Renal cortex interstitium (tissue), 11 donors: ENCODE measurements around the gene PIEZO1. TPM values are rescaled to one million over a fixed set of nuclear protein-coding genes. Genes with fewer than 3 reads are reported as not detected.

Experiments
- DNase-seq, 11 donors: peaks; one replicate each; pipeline ENCODE4 v3.0.0-alpha.2; 2013; ENCODE audit warnings: low read depth in 9 of 11, low spot score in 4 of 11; ENCODE audit errors: extremely low read depth in 1 of 11
- polyA plus RNA-seq, 3 donors: library from polyadenylated mRNA; unstranded; fragments of 120-200 nt; gene quantifications; one replicate each; pipeline ENCODE4 v1.2.1, GENCODE V29; 2013; ENCODE audit not compliant: insufficient read length in 3 of 3

Gene PIEZO1
- polyA plus RNA-seq, 3 donors = 31.6 to 70.3 (median 48.9) TPM

GRCh38 chr16:88715312-88716190 is 69.5 kb downstream of the PIEZO1 start:
- DNase-seq = no peak

- DNase-seq = no peak
These were observed 70.4 kb downstream of the PIEZO1 start for GRCh38 chr16:88714420-88715302.

- DNase-seq = no peak
These were observed 71.2 kb downstream of the PIEZO1 start for GRCh38 chr16:88713568-88714419.

- no peak for DNase-seq
These were observed 72.0 kb downstream of the PIEZO1 start for GRCh38 chr16:88713054-88713453.

GRCh38 chr16:88712362-88712979 is 72.5 kb downstream of the PIEZO1 start:
- no peak for DNase-seq

GRCh38 chr16:88711750-88712340 is 73.2 kb downstream of the PIEZO1 start:
- DNase-seq = no peak

- DNase-seq = no peak
These were observed 74.5 kb downstream of the PIEZO1 start for GRCh38 chr16:88710556-88710955.

- DNase-seq = no peak
These were observed 77.8 kb downstream of the PIEZO1 start for GRCh38 chr16:88706965-88707826.

- DNase-seq = peak; percentile 71 to 90 (median 83)
These were observed 78.6 kb downstream of the PIEZO1 start, which contains the start of the genes CTU2 and RNF166 for GRCh38 chr16:88706229-88706964. Gene CTU2, plus strand, starts transcription at chr16:88706503. Its CDS starts 28 bp downstream, at chr16:88706531. Gene RNF166, minus strand, starts transcription at chr16:88706408. Its CDS starts 83 bp downstream, at chr16:88706325.

- no peak for DNase-seq
These were observed 79.2 kb downstream of the PIEZO1 start for GRCh38 chr16:88705801-88706228.

- DNase-seq = no peak
These were observed 79.8 kb downstream of the PIEZO1 start for GRCh38 chr16:88705076-88705684.

- no peak for DNase-seq
These were observed 81.3 kb downstream of the PIEZO1 start for GRCh38 chr16:88703486-88704309.

GRCh38 chr16:88702371-88703210 is 82.4 kb downstream of the PIEZO1 start:
- no peak for DNase-seq

GRCh38 chr16:88701581-88702370 is 83.2 kb downstream of the PIEZO1 start:
- DNase-seq = no peak
